Glutamatergic neuron (in vitro differentiated cells): ENCODE data around the gene FARS2. TPM values are rescaled to one million over a fixed set of nuclear protein-coding genes. Genes with fewer than 3 reads are reported as not detected.

Experiments used
- DNase-seq: peaks from one replicate; pipeline ENCODE4 v3.0.0; 2022
- H3K27ac Mint-ChIP-seq: one replicate; pipeline ENCODE4 v1.8.0; 2020; ENCODE audit warnings: mild to moderate bottlenecking, mixed read lengths, inconsistent platforms; ENCODE audit not compliant: unreplicated experiment
- H3K27me3 Mint-ChIP-seq: one replicate; pipeline ENCODE4 v1.8.0; 2020; ENCODE audit warnings: mild to moderate bottlenecking, moderate library complexity, mixed read lengths, inconsistent platforms; ENCODE audit not compliant: unreplicated experiment
- H3K36me3 Mint-ChIP-seq: one replicate; pipeline ENCODE4 v1.8.0; 2020; ENCODE audit warnings: mild to moderate bottlenecking, mixed read lengths, inconsistent platforms; ENCODE audit not compliant: unreplicated experiment
- H3K4me1 Mint-ChIP-seq: one replicate; pipeline ENCODE4 v1.8.0; 2020; ENCODE audit warnings: mild to moderate bottlenecking, low read depth, mixed read lengths, inconsistent platforms; ENCODE audit not compliant: unreplicated experiment
- H3K4me3 Mint-ChIP-seq: one replicate; pipeline ENCODE4 v1.8.0; 2020; ENCODE audit warnings: mild to moderate bottlenecking, mixed read lengths, inconsistent platforms; ENCODE audit not compliant: unreplicated experiment
- H3K9me3 Mint-ChIP-seq: one replicate; pipeline ENCODE4 v1.8.0; 2020; ENCODE audit warnings: mild to moderate bottlenecking, moderate library complexity, mixed read lengths, inconsistent platforms; ENCODE audit not compliant: unreplicated experiment
- CTCF ChIP-seq: fragments of 200-600 bp; sonication (generic); IDR thresholded peaks from one replicate; pipeline ENCODE4 v1.5.0; 2021; ENCODE audit not compliant: partially characterized antibody, unreplicated experiment
- total RNA-seq: library from RNA; stranded (reverse); fragmentation: NEBNext Ultra II Directional; extraction: Animal tissue kit (Norgen Biotek cat#: 25700); gene quantifications from one replicate; pipeline ENCODE4 v1.2.1, GENCODE V29; 2021; ENCODE audit not compliant: unreplicated experiment

The FARS2 gene
- total RNA-seq, 1 donor from 2014 or later = 14.2 TPM

- Mint-ChIP-seq H3K4me3 (no peak overlapping the region), H3K27me3 (peaks cover 2% of the 10 kb centered on the region), H3K27ac (no peak overlapping the region), H3K4me1 (peaks cover 2% of the 10 kb centered on the region), H3K36me3 (no peaks in the 10 kb centered on the region), H3K9me3 (no peaks in the 10 kb centered on the region)
- DNase-seq = no peak
- no peak for TF ChIP-seq CTCF
Observed at GRCh38 chr6:5390177-5390576, 128.9 kb downstream of the FARS2 start.

DNA sequence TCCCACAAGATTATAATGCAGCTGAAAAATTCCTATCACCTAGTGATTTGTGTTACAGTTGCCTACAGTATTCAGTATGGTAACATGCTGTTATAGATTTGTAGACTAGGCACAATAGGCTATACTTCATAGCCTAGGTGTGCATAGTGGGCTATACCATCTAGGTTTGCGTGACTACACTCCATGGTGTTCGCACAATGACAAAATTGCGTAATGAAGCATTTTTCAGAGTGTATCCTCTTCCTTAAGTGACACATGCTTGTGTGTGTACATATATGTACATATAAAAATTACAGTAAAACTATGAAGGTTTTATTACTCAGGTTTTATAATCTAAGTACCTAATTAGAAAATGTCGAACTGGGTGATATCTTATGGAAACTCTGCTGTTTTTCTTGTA lies 133.0 kb downstream of the FARS2 start:
- no peaks in the 10 kb centered on the region for H3K9me3 Mint-ChIP-seq
- TF ChIP-seq CTCF = no peak

DNA sequence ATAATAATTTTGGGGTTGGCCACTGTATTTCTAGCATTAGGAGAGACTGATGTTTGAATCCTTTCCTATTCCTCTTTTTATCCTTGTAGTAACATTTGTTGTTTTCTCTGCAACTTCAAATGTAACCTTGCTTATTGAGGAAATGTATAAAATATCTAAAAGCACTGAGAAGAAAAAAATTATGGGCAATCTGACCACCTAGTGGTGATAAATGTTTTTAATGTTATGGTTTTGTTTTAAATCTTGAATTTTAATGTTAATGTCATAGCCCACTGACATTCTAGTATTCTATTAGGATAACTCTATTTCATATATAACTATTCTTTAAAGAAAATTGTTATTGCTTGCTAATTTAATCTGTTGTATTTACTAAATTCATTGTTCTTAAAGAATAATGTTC lies 134.4 kb downstream of the FARS2 start:
- TF ChIP-seq CTCF = peak; percentile 34
- Mint-ChIP-seq H3K9me3 (no peaks in the 10 kb centered on the region), H3K27ac (no peak overlapping the region), H3K36me3 (no peaks in the 10 kb centered on the region), H3K4me3 (no peak overlapping the region), H3K27me3 (no peaks in the 10 kb centered on the region), H3K4me1 (peaks cover 10% of the 10 kb centered on the region)
- DNase-seq = no peak

More for the DNA sequence above, 133.0 kb downstream of the FARS2 start:
- H3K4me1 Mint-ChIP-seq = peaks cover 10% of the 10 kb centered on the region
- DNase-seq = no peak
- H3K4me3 Mint-ChIP-seq = no peak overlapping the region
- no peaks in the 10 kb centered on the region for H3K27me3 Mint-ChIP-seq
- no peaks in the 10 kb centered on the region for H3K36me3 Mint-ChIP-seq
- no peak overlapping the region for H3K27ac Mint-ChIP-seq

- Mint-ChIP-seq H3K27ac (no peak overlapping the region), H3K27me3 (no peaks in the 10 kb centered on the region), H3K4me3 (no peak overlapping the region), H3K4me1 (peaks cover 10% of the 10 kb centered on the region), H3K36me3 (no peaks in the 10 kb centered on the region), H3K9me3 (no peaks in the 10 kb centered on the region)
- peak; percentile 57 for TF ChIP-seq CTCF
- DNase-seq = no peak
Observed at GRCh38 chr6:5398530-5398929, 137.2 kb downstream of the FARS2 start.

DNA sequence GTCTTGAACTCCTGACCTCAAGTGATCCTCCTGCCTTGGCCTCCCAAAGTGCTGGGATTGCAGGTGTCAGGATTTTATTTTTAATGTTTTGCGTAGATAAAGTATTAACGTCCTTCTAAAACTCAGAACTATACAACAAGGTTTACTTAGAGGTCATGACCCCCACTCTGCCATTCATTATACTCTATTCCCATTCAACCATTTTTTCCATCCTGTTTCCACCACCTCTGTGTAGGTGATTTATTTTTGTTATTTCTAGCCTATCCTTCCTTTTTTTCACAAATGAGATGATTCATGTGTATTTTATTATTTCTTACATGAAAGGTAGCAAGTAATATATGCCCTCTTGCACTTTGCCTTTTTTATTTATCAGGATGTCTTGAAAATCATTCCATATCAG lies 138.1 kb downstream of the FARS2 start:
- no peak for TF ChIP-seq CTCF
- no peaks in the 10 kb centered on the region for H3K9me3 Mint-ChIP-seq
- no peak overlapping the region for H3K27ac Mint-ChIP-seq
- DNase-seq = no peak
- no peaks in the 10 kb centered on the region for H3K36me3 Mint-ChIP-seq
- H3K4me3 Mint-ChIP-seq = no peak overlapping the region
- no peaks in the 10 kb centered on the region for H3K27me3 Mint-ChIP-seq
- peaks cover 10% of the 10 kb centered on the region for H3K4me1 Mint-ChIP-seq
